ENCODE measurements around the gene NRDE2.

Gene NRDE2

DNA sequence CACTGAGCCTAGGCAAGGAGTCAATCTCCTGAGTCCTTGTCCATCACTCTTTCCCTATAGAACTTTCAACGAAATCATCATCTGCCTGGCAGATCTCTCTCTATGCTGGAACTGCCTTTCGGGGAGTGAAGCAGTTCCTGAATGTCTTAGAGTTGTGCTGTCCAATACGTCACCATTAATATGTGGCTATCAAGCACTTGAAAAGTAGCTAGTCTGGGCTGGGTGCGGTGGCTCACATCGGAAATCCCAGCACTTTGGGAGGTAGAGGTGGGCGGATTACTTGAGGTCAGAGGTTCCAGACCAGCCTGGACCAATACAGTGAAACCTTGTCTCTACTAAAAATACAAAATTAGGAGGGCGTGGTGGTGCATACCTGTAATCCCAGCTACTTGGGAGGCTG, 35.1 kb downstream of the NRDE2 start:
- no peak for DNase-seq

GRCh38 chr14:90295870-90296516, 35.7 kb downstream of the NRDE2 start:
- DNase-seq, result peak; percentile 53

DNA sequence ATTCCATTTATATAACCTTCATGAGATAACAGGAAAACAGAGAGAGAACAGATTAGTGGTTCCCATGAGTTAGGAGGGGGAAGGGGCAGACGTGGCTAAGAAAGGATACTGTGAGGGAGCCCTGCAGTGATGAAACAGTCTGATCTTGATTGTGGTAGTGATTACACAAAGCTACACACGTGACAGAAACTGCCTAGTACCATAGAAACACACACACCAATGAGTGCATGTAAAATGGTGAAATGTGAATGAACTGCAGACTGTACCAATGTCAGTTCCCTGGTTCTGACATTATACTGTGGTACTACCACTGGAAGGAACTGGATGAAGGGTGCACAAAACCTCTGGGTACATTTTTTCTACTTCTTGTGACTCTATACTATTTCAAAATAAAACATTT, 36.9 kb downstream of the NRDE2 start:
- peak; percentile 76 for DNase-seq

DNA sequence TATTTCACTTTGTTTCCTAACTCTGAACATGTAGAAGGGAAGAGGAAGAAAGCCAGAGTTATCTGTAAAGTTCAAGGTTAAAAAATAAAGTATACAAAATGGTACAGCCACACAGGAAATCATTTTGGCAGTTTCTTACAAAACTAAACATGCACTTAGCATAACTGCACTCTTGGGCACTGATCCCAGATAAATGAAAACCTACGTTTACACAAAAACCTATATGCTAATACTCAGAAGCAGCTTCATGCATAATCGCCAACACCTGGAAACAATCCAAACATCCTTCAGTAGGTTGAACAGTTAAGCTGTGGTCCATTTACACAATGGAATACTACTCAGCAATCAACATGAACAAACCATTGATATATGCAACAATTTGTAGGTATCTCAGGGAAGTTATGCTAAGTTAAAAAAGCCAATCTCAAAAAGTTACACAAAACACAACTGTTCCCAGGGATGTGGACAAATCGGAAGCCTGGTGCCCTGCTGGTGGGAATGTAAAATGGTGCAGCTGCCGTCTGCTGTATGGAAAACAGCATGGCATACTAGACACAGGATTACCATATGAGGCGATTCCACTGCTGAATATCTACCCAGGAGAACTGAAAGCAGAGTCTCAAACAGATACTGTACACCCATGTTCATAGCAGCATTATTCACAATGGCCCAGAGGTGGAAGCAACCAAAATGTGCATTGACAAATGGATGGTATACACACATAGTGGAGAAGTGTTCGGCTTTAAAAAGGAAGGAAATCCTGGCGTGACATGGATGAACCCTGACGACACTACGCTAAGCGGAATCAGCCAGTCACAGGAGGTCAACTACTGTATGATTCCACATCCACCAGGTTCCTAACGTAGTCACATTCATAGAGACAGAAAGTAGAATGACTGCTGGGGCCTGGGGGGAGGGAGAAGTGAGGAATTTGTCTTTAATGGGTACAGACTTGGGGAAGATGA, 37.7 kb downstream of the NRDE2 start:
- DNase-seq, result no peak

GRCh38 chr14:90291699-90292098, 40.0 kb downstream of the NRDE2 start:
- DNase-seq, result no peak

DNA sequence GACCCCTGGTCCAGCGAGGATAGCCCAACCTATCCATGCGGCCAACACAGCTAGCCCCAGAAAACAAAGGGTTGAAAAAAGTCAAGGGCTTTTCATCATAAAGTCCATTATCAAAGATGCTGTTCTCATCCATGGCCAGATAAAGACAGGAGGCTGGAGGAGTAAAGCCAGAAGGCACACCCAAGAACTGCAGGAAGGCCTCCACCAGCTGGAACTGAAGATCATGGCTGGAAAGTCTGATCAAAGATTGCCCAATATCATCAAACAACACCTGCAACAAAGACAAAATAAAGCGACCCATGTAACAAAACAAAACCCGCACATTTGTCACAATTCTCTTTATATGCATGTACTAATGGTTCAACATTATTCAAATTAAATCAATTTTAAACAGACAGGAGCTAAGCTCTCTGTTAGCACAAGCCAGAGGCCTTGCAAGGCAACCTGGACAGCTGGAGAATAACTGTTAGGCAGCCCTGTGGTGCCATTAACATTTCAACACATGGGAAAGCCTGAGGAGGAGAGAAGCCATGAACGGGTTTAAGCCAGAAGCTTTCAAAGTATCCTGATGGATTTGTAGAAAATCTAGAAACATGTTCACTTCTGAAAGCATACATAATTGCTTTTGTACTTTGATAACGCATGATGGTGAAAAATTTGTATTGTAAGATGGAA, 41.3 kb downstream of the NRDE2 start:
- DNase-seq, result peak; percentile 25

- no peak for DNase-seq
Observed at GRCh38 chr14:90288651-90289355, 42.9 kb downstream of the NRDE2 start.

GRCh38 chr14:90287791-90288190, 44.0 kb downstream of the NRDE2 start:
- DNase-seq, result no peak

- no peak for DNase-seq
Observed at GRCh38 chr14:90281756-90282155, 50.0 kb downstream of the NRDE2 start.

DNA sequence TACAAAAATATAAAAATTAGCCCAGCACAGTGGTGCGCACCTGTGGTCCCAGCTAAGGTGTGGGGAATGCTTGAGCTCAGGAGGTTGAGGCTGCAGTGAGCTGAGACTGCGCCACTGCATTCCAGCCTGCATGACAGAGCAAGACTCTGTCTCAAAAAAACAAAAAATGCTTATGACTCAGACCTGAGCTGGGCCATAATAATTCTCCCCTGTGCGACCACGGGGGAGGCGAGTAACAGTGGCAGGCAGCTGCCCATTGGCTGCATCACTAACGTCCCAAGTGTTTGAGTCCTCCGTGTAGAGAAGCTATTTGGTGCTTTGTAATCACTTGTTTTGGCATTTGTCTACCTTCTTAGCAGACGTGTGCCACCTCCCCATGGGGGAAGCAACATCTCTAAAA, 50.5 kb downstream of the NRDE2 start:
- no peak for DNase-seq

GRCh38 chr14:90280096-90280495, 51.6 kb downstream of the NRDE2 start:
- no peak for DNase-seq

- DNase-seq, result no peak
Observed at GRCh38 chr14:90278199-90279175, 53.3 kb downstream of the NRDE2 start.

- DNase-seq, result no peak
Observed at GRCh38 chr14:90277581-90278198, 54.1 kb downstream of the NRDE2 start.

GRCh38 chr14:90276646-90277367, 54.9 kb downstream of the NRDE2 start:
- DNase-seq, result peak; percentile 28

GRCh38 chr14:90275820-90276219, 55.9 kb downstream of the NRDE2 start:
- DNase-seq, result no peak

DNA sequence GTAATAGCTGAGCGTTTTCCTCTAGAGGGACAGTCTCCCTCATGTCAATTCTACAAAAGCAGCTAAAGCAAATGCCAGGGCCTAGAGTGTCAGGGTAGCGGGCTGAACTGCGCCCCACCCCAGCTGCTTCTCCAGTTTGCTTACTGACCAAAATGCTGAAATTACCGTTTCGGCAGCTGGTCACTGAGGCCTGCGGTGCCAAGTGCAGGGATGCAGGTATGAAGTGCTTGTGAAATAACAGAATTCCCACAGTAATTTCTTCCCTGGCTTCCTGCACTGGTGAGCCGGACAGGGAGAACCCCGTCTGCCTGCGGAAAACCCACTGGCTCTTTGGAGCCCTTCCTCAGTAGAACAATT, 56.3 kb downstream of the NRDE2 start:
- no peak for DNase-seq

- DNase-seq, result no peak
Observed at GRCh38 chr14:90274808-90275457, 56.8 kb downstream of the NRDE2 start.

DNA sequence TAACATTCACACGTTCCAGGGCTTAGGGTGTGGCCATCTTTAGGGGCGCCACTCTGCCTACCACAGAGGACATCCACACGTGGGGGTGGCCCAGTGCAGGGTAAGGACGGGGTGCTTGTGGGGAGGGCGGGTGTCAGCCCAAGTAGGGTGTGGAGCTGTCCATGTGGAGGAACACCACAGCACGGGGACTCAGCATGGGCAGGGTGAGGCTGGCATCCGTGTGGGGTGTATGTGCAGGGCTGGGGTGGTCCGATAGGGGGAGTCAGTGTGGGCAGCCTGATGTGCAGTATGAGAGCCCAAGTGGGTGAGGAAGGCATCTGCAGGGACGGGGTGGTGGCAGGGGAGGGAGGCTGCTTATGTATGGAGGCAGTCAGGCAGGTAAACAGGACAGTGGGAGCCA, 57.7 kb downstream of the NRDE2 start:
- peak; percentile 33 for DNase-seq

DNA sequence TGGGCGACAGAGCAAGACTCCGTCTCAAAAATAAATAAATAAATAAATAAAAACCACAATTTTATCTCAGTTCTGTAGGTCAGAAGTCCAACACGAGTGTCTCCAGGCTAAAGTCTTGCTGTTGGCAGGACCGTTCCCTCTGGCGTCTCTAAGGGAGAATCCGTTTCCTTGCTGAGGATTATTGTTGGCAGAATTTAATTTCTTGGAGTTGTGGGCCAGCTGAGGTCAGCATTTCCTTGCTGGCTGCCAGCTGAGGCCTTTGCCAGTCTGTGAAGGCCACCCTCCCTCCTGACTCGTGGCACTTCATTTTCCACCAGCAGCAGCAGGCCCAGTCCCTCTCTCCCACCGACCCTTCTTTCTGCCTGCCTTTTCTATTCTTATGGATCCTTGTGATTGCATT, 58.2 kb downstream of the NRDE2 start:
- no peak for DNase-seq

GRCh38 chr14:90272523-90272922, 59.2 kb downstream of the NRDE2 start:
- DNase-seq, result no peak
